SK-N-MC (cell line): ENCODE measurements around the gene TESPA1.

ENCODE experiments used
- DNase-seq: peaks from one replicate; pipeline ENCODE4 v3.0.0-alpha.2; 2011; ENCODE audit warnings: low read depth, low spot score
- H3K27ac ChIP-seq: fragments of 200-600 bp; sonication (generic); 2 replicates; pipeline ENCODE4 v1.5.1; 2016; ENCODE audit warnings: mixed run types
- H3K36me3 ChIP-seq: fragments of 200-600 bp; sonication (generic); 2 replicates; pipeline ENCODE4 v1.6.1; 2017; ENCODE audit warnings: antibody characterized with exemption, low read length, mixed read lengths; ENCODE audit not compliant: insufficient read depth
- H3K4me3 ChIP-seq: fragments of 200-600 bp; sonication (generic); 2 replicates; pipeline ENCODE4 v1.5.1; 2016
- H3K9ac ChIP-seq: fragments of 200-600 bp; sonication (generic); 2 replicates; pipeline ENCODE4 v1.8.0; 2017; ENCODE audit warnings: mixed run types, mixed read lengths; ENCODE audit not compliant: insufficient read length
- H3K9me3 ChIP-seq: fragments of 200-600 bp; sonication (generic); 2 replicates; pipeline ENCODE4 v1.6.1; 2017; ENCODE audit warnings: low read depth, mild to moderate bottlenecking, antibody characterized with exemption, low read length, moderate library complexity, mixed read lengths
- EZH2 ChIP-seq: fragments of 200-600 bp; sonication (generic); IDR thresholded peaks from one replicate; pipeline ENCODE4 v1.6.1; 2017; ENCODE audit warnings: antibody characterized with exemption
- FOXP2 ChIP-seq: optimal IDR thresholded peaks from 2 replicates; pipeline ENCODE3; 2011; ENCODE audit warnings: mild to moderate bottlenecking, moderate library complexity; ENCODE audit not compliant: insufficient read depth; ENCODE audit errors: extremely low read length, control extremely low read depth
- POLR2AphosphoS5 ChIP-seq: IDR thresholded peaks from 2 replicates; pipeline ENCODE4 v1.6.1; 2012; ENCODE audit warnings: mild to moderate bottlenecking, low read depth, low read length, borderline replicate concordance

The TESPA1 gene, protein sequence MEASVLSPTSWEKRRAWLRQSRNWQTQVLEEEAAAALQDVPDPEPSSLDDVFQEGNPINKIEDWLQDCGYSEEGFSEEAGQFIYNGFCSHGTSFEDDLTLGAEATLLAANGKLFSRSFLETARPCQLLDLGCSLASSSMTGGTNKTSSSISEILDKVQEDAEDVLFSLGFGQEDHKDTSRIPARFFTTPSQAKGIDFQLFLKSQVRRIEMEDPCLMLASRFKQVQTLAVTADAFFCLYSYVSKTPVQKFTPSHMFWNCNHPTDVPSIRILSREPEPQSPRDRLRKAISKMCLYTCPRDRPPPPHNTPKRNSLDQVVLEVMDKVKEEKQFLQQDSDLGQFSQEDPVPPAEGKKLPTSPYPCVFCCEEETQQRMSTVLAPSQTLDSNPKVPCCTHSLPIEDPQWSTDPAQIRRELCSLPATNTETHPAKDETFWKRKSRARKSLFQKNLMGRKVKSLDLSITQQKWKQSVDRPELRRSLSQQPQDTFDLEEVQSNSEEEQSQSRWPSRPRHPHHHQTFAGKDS

DNA sequence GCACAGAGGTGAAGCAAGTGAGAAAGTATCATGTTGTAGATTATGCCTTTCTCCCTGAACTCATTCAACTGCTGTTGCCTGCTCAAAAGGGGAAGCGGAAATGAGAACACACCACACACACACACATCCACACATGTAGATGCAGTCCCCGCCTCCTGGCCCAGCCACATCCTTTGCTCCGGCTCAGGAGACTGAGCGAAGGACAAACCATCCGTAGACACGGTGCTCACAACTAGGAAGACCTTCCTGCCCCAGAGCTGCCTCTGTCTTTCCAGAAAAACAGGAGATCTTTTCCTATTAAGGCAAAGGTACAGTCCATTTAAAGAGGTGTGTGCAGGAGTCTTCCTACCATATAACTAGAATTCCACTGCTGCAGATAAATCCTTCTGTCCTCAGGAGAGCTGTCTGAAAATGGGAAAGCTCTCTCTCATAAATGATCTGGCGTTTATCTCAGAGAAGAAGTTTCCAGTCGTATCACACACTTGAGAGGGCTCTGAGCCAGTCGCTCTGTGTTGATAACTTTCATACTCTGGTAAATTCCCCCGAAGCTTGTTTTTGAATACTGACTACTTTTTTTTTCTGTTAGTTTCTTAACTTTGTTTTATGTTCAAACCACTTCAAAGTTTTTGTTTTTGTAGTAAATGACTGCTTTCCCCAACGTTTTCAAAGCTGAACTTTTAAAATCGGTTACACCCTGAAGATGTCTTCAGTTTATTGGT lies at the start of gene TESPA1:
Gene TESPA1, minus strand, starts transcription at position 105 of the 719 bp plus-strand sequence. CDS start 10,200 bp downstream, outside the sequence.
- Histone ChIP-seq H3K27ac (no peak within 1 kb of the TSS), H3K9me3 (no peaks in the 10 kb centered on the region), H3K9ac (no peak within 1 kb of the TSS), H3K36me3 (no peaks in the 10 kb centered on the region), H3K4me3 (no peak within 1 kb of the TSS)
- TF ChIP-seq POLR2AphosphoS5 (no peak), EZH2 (no peak), FOXP2 (no peak)
- DNase-seq, result no peak

DNA sequence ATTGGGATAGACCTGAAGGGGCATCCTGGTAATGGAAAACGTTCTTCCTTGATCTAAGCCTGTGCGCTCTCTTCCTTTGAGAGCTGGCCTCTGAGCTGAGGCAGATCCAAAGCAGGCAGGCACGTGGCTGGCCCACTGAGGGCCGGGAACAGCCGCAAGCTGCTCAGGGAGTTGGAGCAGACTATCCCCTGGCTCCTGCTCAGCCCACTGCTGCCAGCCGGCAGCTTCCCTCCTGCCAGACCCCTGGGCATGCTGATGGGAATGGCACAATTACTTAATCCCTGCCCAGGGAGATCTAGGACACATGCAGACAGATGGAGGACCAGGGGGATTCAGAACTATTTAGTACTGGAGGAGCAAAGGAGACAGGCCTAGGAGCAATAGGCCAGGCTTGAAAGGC lies 49.7 kb upstream of the TESPA1 start:
- no peaks in the 10 kb centered on the region for H3K36me3 ChIP-seq
- no peak for TF ChIP-seq EZH2
- no peak for TF ChIP-seq POLR2AphosphoS5
- no peak for DNase-seq
- H3K9me3 ChIP-seq, result no peaks in the 10 kb centered on the region
- no peak overlapping the region for H3K27ac ChIP-seq
- no peak overlapping the region for H3K4me3 ChIP-seq
- H3K9ac ChIP-seq, result no peak overlapping the region

DNA sequence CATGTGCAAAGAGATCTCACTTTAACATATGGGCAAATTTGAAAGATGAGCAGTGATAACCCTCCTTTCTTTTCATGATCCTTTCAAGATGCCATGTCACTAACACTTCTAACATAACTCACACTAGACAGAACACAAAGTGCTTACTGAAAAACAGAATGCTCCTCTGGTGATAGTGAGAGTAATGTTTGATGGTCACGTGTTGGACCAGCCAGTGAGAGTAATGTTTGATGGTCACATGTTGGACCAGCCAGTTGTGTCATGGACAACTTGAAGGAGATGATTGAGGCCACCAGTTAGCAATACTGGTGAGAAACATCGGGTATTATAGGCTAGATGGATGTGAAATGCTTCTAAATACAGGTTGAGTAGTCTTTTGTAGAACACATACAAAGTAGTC lies 40.9 kb upstream of the TESPA1 start:
- Histone ChIP-seq H3K9ac (no peak overlapping the region), H3K36me3 (no peaks in the 10 kb centered on the region), H3K27ac (no peak overlapping the region), H3K9me3 (no peaks in the 10 kb centered on the region), H3K4me3 (no peak overlapping the region)
- DNase-seq, result no peak
- no peak for TF ChIP-seq EZH2
- no peak for TF ChIP-seq POLR2AphosphoS5
- no peak for TF ChIP-seq FOXP2

DNA sequence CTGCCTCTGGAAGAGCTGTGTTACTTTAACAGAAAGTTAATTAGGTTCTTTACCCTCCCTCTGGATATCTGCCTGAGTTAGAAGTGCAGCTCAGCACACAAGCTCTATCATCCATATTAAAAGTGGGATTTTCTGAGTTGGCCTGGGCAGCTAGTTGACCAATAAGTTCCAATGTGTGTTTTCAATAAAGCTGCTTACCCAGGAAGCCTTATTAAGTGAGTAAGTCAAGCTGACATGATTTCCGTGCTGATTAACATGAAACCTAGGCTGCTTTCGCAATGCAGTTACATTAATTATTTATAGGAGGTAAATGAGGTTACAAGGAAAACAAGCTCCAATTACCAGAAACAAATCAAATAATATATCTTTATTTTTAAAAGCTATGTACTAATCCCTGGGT lies 40.0 kb upstream of the TESPA1 start:
- H3K4me3 ChIP-seq, result no peak overlapping the region
- TF ChIP-seq FOXP2, result no peak
- no peak for TF ChIP-seq POLR2AphosphoS5
- TF ChIP-seq EZH2, result no peak
- H3K9me3 ChIP-seq, result no peaks in the 10 kb centered on the region
- no peak for DNase-seq
- H3K9ac ChIP-seq, result no peak overlapping the region
- no peaks in the 10 kb centered on the region for H3K36me3 ChIP-seq
- no peak overlapping the region for H3K27ac ChIP-seq

DNA sequence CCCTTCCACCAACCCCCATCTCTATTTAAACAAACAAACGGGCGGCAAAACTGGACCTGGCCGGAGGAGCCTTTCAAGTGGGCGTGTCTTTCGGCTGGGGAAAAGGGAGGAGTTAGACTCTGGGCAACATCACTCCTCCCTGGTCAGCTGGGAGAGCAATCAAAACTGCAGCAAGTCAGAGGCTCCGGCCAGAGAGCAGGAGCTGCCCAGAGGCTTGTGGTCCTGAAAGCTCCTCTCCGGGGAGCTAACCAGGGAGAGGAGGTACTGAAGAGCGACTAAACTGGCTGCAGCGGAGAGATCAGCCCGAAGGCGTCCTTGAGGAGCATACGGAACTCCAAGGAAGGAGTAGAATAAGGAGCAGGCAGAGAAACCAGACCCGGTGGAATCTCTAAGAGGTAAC lies 35.2 kb upstream of the TESPA1 start, which contains the start of gene NEUROD4:
Gene NEUROD4, plus strand, starts transcription at position 191 of the 400 bp plus-strand sequence. CDS start 6,466 bp downstream, outside the sequence.
- no peak within 1 kb of the TSS for H3K9ac ChIP-seq
- TF ChIP-seq POLR2AphosphoS5, result no peak
- TF ChIP-seq EZH2, result no peak
- no peak for TF ChIP-seq FOXP2
- H3K4me3 ChIP-seq, result no peak within 1 kb of the TSS
- no peaks in the 10 kb centered on the region for H3K9me3 ChIP-seq
- DNase-seq, result no peak
- H3K27ac ChIP-seq, result no peak within 1 kb of the TSS
- no peaks in the 10 kb centered on the region for H3K36me3 ChIP-seq

DNA sequence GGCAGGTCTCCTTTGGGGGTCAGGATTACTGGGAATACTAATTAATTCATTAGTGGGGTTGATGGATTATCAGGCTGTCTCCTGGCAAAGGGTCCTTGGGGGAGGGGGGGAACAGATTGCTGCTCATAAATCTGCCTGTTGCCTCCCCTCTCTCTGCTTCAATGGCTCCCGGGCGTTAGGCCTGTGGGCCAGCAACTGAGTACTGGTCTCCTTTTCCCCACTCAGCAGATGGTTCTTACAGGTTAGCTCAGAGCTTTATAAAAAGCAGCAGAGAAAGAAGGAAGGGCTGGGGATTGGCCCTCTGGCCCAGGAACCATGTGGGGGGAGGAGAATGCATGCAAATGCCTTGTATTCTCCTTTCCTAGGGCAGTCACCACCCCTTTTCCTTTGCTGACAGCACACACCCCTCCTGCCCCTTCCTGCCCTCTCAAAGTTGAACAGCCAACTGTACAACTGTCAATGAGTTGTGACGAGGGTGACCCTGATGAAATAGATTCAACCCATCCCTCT lies 32.9 kb upstream of the TESPA1 start:
- TF ChIP-seq POLR2AphosphoS5 (no peak), FOXP2 (no peak), EZH2 (no peak)
- Histone ChIP-seq H3K9me3 (no peaks in the 10 kb centered on the region), H3K9ac (no peak overlapping the region), H3K4me3 (no peak overlapping the region), H3K27ac (no peak overlapping the region), H3K36me3 (no peaks in the 10 kb centered on the region)
- DNase-seq, result no peak

DNA sequence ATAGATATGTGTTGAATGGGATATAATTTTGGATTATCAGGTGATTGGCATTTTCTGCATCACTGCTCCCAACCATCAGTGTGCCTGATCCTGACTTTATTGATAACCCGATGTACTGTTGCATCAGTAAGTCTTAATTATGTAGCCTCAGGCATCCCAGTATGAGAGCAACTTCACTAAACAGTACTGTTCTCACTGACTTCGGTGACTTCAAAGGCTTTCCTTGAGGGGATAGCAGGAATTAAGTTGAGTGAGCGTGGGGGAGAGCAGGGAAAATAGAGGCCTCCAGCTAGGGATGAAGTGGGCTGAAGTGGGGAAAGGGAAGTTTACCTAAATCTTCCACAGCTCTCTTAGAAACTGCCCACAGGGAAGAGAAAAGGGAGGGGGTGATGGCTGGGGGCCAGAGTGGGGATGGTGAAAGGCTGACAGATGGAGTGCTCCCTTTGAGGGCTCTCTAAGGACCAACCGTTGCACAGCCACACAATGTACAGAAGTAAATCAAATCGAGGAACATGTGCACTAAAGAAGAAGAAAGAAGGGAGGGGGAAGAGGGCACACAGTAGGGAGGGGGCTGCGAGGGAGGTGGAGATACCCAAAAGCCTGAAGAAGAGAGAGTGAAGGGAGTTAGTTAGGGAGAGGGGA lies 24.5 kb upstream of the TESPA1 start:
- Histone ChIP-seq H3K36me3 (no peaks in the 10 kb centered on the region), H3K9ac (no peak overlapping the region), H3K4me3 (no peak overlapping the region), H3K9me3 (no peaks in the 10 kb centered on the region), H3K27ac (no peak overlapping the region)
- no peak for DNase-seq
- no peak for TF ChIP-seq POLR2AphosphoS5
- TF ChIP-seq EZH2, result no peak
- TF ChIP-seq FOXP2, result no peak

DNA sequence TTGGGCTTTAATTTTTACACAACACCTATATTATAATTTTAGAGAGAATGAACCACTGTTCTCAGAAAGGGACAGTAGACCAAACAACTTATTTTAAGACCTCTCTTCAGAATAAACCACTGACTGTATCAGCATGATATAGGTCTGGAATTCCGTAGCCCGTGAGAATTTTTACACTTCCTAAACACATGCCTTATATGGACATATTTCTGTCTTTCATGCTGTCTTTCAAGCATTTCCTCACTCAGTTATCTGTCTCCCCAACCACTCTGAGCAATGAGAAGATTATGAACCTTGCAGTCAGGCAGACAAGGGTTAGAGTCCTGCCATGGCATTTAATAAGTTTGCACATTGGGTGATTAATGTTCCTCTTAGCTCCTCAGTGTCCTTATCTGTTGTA lies 17.8 kb upstream of the TESPA1 start:
- DNase-seq, result no peak
- H3K9me3 ChIP-seq, result no peaks in the 10 kb centered on the region
- TF ChIP-seq POLR2AphosphoS5, result no peak
- TF ChIP-seq FOXP2, result no peak
- no peak overlapping the region for H3K27ac ChIP-seq
- H3K9ac ChIP-seq, result no peak overlapping the region
- H3K4me3 ChIP-seq, result no peak overlapping the region
- H3K36me3 ChIP-seq, result no peaks in the 10 kb centered on the region
